Measurements from ENCODE around the gene C22orf31.

Gene C22orf31

GRCh38 chr22:29093030-29093429 is 31.4 kb upstream of the C22orf31 start:
- Histone ChIP-seq H3K9me3 (ENCODE audit: control insufficient read depth, insufficient read depth, low read length) (no peaks in the 10 kb centered on the region), H3F3A (ENCODE audit: control insufficient read depth, insufficient read depth) (no peaks in the 10 kb centered on the region), H3K79me2 (ENCODE audit: control insufficient read depth, low read length) (no peaks in the 10 kb centered on the region), H3K9me2 (replicated peaks; ENCODE audit: control insufficient read depth, low read length) (no peaks in the 10 kb centered on the region), H3K4me2 (ENCODE audit: low read length) (no peak overlapping the region), H3K36me3 (ENCODE audit: control insufficient read depth, low read length) (no peaks in the 10 kb centered on the region), H3K27ac (ENCODE audit: low read depth, low read length) (no peak overlapping the region), H3K4me1 (ENCODE audit: control insufficient read depth, low read length) (no peaks in the 10 kb centered on the region), H3K27me3 (ENCODE audit: control insufficient read depth, low read length) (peaks cover 29% of the 10 kb centered on the region), H3K4me3 (ENCODE audit: low read length) (no peak overlapping the region), H4K20me1 (ENCODE audit: control insufficient read depth, insufficient read depth, low read depth, low read length) (no peaks in the 10 kb centered on the region)
- TF ChIP-seq EZH2phosphoT487 (IDR thresholded peaks at IDR 0.05; ENCODE audit: borderline replicate concordance, low read length) (no peak), CTCF (IDR thresholded peaks at IDR 0.05; ENCODE audit: low read depth, low read length, poor library complexity, severe bottlenecking) (no peak)

DNA sequence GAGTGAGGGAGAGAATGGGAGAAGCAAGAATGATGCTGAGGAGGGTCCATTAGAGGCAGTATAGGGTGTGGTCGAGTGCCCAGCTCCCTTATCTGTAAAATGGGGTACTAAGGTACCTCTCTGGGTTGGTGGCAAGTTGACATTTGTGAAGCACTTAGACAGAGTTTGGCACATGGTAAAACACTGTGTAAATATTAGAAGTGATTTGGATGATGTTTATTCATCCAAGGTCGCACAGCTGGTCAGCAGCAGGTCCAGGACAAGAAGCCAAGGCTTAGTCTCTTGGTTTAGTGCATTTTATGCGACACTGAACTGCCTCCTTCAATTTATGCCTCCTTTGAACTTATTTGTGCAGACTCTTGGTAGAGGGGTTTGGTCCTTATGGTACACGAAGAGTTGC is 30.6 kb upstream of the C22orf31 start:
- Histone ChIP-seq H3K4me3 (ENCODE audit: low read length) (no peak overlapping the region), H3K4me1 (ENCODE audit: control insufficient read depth, low read length) (no peaks in the 10 kb centered on the region), H3K79me2 (ENCODE audit: control insufficient read depth, low read length) (no peaks in the 10 kb centered on the region), H3F3A (ENCODE audit: control insufficient read depth, insufficient read depth) (no peaks in the 10 kb centered on the region), H3K9me2 (replicated peaks; ENCODE audit: control insufficient read depth, low read length) (no peaks in the 10 kb centered on the region), H4K20me1 (ENCODE audit: control insufficient read depth, insufficient read depth, low read depth, low read length) (no peaks in the 10 kb centered on the region), H3K4me2 (ENCODE audit: low read length) (no peak overlapping the region), H3K9me3 (ENCODE audit: control insufficient read depth, insufficient read depth, low read length) (no peaks in the 10 kb centered on the region), H3K27me3 (ENCODE audit: control insufficient read depth, low read length) (peaks cover 29% of the 10 kb centered on the region), H3K27ac (ENCODE audit: low read depth, low read length) (no peak overlapping the region), H3K36me3 (ENCODE audit: control insufficient read depth, low read length) (no peaks in the 10 kb centered on the region)
- no peak for TF ChIP-seq CTCF (IDR thresholded peaks at IDR 0.05; ENCODE audit: low read depth, low read length, poor library complexity, severe bottlenecking)
- TF ChIP-seq EZH2phosphoT487 (IDR thresholded peaks at IDR 0.05; ENCODE audit: borderline replicate concordance, low read length), result no peak

DNA sequence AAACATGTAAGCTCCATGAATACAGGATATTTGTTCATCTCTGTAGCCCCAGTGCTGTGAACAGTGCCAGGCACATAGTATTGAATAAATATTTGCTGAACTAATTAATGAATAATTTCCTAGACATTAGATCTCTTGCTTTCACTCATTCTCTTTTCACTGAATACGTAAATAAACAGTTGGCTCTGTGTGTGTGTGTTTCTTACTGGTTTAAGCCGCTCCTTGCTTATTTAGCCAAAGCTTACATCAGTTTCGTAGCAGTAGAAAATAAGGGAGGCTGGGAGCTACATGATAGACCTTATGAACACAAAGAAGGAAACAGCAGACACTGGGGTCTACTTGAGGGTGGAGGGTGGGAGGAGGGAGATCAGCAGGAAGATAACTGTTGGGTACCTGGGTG is 28.4 kb upstream of the C22orf31 start:
- no peaks in the 10 kb centered on the region for H3K4me1 ChIP-seq (ENCODE audit: control insufficient read depth, low read length)
- no peaks in the 10 kb centered on the region for H3F3A ChIP-seq (ENCODE audit: control insufficient read depth, insufficient read depth)
- H3K4me2 ChIP-seq (ENCODE audit: low read length), result no peak overlapping the region
- H3K36me3 ChIP-seq (ENCODE audit: control insufficient read depth, low read length), result no peaks in the 10 kb centered on the region
- TF ChIP-seq EZH2phosphoT487 (IDR thresholded peaks at IDR 0.05; ENCODE audit: borderline replicate concordance, low read length) (no peak), CTCF (IDR thresholded peaks at IDR 0.05; ENCODE audit: low read depth, low read length, poor library complexity, severe bottlenecking) (no peak)
- peaks cover 26% of the 10 kb centered on the region for H3K27me3 ChIP-seq (ENCODE audit: control insufficient read depth, low read length)
- no peak overlapping the region for H3K4me3 ChIP-seq (ENCODE audit: low read length)
- H3K79me2 ChIP-seq (ENCODE audit: control insufficient read depth, low read length), result no peaks in the 10 kb centered on the region
- H4K20me1 ChIP-seq (ENCODE audit: control insufficient read depth, insufficient read depth, low read depth, low read length), result no peaks in the 10 kb centered on the region
- no peak overlapping the region for H3K27ac ChIP-seq (ENCODE audit: low read depth, low read length)
- H3K9me3 ChIP-seq (ENCODE audit: control insufficient read depth, insufficient read depth, low read length), result no peaks in the 10 kb centered on the region
- H3K9me2 ChIP-seq (replicated peaks; ENCODE audit: control insufficient read depth, low read length), result no peaks in the 10 kb centered on the region

GRCh38 chr22:29089507-29089906 is 27.9 kb upstream of the C22orf31 start:
- no peaks in the 10 kb centered on the region for H3F3A ChIP-seq (ENCODE audit: control insufficient read depth, insufficient read depth)
- H4K20me1 ChIP-seq (ENCODE audit: control insufficient read depth, insufficient read depth, low read depth, low read length), result no peaks in the 10 kb centered on the region
- H3K9me2 ChIP-seq (replicated peaks; ENCODE audit: control insufficient read depth, low read length), result no peaks in the 10 kb centered on the region
- TF ChIP-seq CTCF (IDR thresholded peaks at IDR 0.05; ENCODE audit: low read depth, low read length, poor library complexity, severe bottlenecking) (no peak), EZH2phosphoT487 (IDR thresholded peaks at IDR 0.05; ENCODE audit: borderline replicate concordance, low read length) (no peak)
- no peak overlapping the region for H3K4me2 ChIP-seq (ENCODE audit: low read length)
- no peak overlapping the region for H3K27ac ChIP-seq (ENCODE audit: low read depth, low read length)
- H3K79me2 ChIP-seq (ENCODE audit: control insufficient read depth, low read length), result no peaks in the 10 kb centered on the region
- no peaks in the 10 kb centered on the region for H3K36me3 ChIP-seq (ENCODE audit: control insufficient read depth, low read length)
- H3K27me3 ChIP-seq (ENCODE audit: control insufficient read depth, low read length), result peaks cover 24% of the 10 kb centered on the region
- no peaks in the 10 kb centered on the region for H3K9me3 ChIP-seq (ENCODE audit: control insufficient read depth, insufficient read depth, low read length)
- no peak overlapping the region for H3K4me3 ChIP-seq (ENCODE audit: low read length)
- no peaks in the 10 kb centered on the region for H3K4me1 ChIP-seq (ENCODE audit: control insufficient read depth, low read length)

Data from DOHH2 (cell line).